ENCODE results near the gene RPS2.

DNA sequence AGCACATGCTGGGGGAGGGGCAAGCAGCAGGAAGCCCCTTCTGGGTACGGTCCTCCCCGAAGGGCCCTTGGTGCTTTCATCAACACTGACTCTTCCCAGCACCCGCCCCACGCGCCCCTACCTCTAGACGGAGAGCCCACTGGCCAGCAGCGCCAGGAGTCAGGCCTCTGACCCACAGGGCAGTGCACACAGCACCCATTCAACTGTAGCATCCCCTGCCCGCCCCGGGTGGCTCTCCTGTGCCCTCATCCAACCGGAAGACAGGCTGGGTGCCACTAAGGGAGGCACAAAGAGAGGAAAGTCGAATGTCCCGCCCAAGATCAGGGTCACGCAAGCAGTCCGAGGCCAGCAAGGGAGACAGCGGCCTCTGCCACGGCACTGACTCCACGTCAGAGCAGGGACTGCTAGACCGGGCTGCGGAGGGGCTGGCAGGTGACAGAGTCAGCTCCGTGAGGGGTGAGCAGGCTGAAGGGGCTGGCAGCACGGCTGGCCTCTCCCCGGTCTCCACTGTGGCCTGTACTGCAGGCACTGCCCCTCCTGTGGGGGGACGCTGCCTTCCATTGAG is 31.4 kb downstream of the RPS2 start:
- TF ChIP-seq ZNF274 (IDR thresholded peaks at IDR 0.05; ENCODE audit: low read depth, low read length), result no peak
- no peak for TF ChIP-seq YY1 (IDR thresholded peaks at IDR 0.05; ENCODE audit: insufficient read depth, insufficient read length)
